Chondrocyte (in vitro differentiated cells): ENCODE results near the gene SLC29A3. TPM values are rescaled to one million over a fixed set of nuclear protein-coding genes. Genes with fewer than 3 reads are reported as not detected.

ENCODE experiments used
- DNase-seq: peaks from one replicate; pipeline ENCODE4 v3.0.0; 2021; ENCODE audit warnings: mixed read lengths, low spot score
- H3K27ac Mint-ChIP-seq: one replicate; pipeline ENCODE4 v1.8.0; 2021; ENCODE audit warnings: mild to moderate bottlenecking, moderate library complexity, mixed read lengths; ENCODE audit not compliant: unreplicated experiment
- H3K27me3 Mint-ChIP-seq: 2 replicates; pipeline ENCODE4 v1.8.0; 2021; ENCODE audit warnings: low read depth, mixed read lengths
- H3K36me3 Mint-ChIP-seq: 2 replicates; pipeline ENCODE4 v1.8.0; 2021; ENCODE audit warnings: low read depth, mixed read lengths
- H3K4me1 Mint-ChIP-seq: 2 replicates; pipeline ENCODE4 v1.8.0; 2021; ENCODE audit warnings: low read depth, mild to moderate bottlenecking, mixed read lengths
- H3K4me3 Mint-ChIP-seq: one replicate; pipeline ENCODE4 v1.8.0; 2021; ENCODE audit warnings: mild to moderate bottlenecking, moderate library complexity, mixed read lengths; ENCODE audit not compliant: unreplicated experiment
- H3K9me3 Mint-ChIP-seq: 2 replicates; pipeline ENCODE4 v1.8.0; 2021; ENCODE audit warnings: low read depth, mixed read lengths
- CTCF ChIP-seq: fragments of 200-600 bp; sonication (generic); IDR thresholded peaks from 2 replicates; pipeline ENCODE4 v1.5.0; 2021; ENCODE audit warnings: antibody characterized with exemption, mild to moderate bottlenecking, moderate library complexity
- total RNA-seq: library from RNA; stranded (reverse); gene quantifications from 3 replicates; pipeline ENCODE4 v1.2.1, GENCODE V29; 2021

SLC29A3 gene
- total RNA-seq, 1 donor from 2014 or later: 3.8 TPM

GRCh38 chr10:71360735-71361134, 41.7 kb downstream of the SLC29A3 start:
- Mint-ChIP-seq H3K4me3 (no peak overlapping the region), H3K36me3 (peaks cover 3% of the 10 kb centered on the region), H3K9me3 (no peaks in the 10 kb centered on the region), H3K27ac (no peak overlapping the region), H3K27me3 (no peaks in the 10 kb centered on the region), H3K4me1 (peaks cover 12% of the 10 kb centered on the region)
- no peak for DNase-seq
- TF ChIP-seq CTCF: no peak

- no peak for TF ChIP-seq CTCF
- DNase-seq: no peak
- Mint-ChIP-seq H3K4me1 (peaks cover 8% of the 10 kb centered on the region), H3K27ac (no peak overlapping the region), H3K27me3 (no peaks in the 10 kb centered on the region), H3K36me3 (peaks cover 3% of the 10 kb centered on the region), H3K9me3 (no peaks in the 10 kb centered on the region), H3K4me3 (no peak overlapping the region)
Observed at GRCh38 chr10:71361581-71361980, 42.5 kb downstream of the SLC29A3 start.

- no peak overlapping the region for H3K27ac Mint-ChIP-seq
Observed at GRCh38 chr10:71362141-71362540, 43.1 kb downstream of the SLC29A3 start.

GRCh38 chr10:71363936-71364335, 44.9 kb downstream of the SLC29A3 start:
- Mint-ChIP-seq H3K4me1 (peaks cover 8% of the 10 kb centered on the region), H3K27me3 (peaks cover 3% of the 10 kb centered on the region), H3K9me3 (no peaks in the 10 kb centered on the region), H3K36me3 (peaks cover 2% of the 10 kb centered on the region), H3K4me3 (no peak overlapping the region), H3K27ac (no peak overlapping the region)
- TF ChIP-seq CTCF: no peak
- no peak for DNase-seq

More at GRCh38 chr10:71362141-71362540, 43.1 kb downstream of the SLC29A3 start:
- no peak for TF ChIP-seq CTCF
- peaks cover 8% of the 10 kb centered on the region for H3K4me1 Mint-ChIP-seq
- peaks cover 3% of the 10 kb centered on the region for H3K36me3 Mint-ChIP-seq
- no peaks in the 10 kb centered on the region for H3K9me3 Mint-ChIP-seq
- DNase-seq: no peak
- no peaks in the 10 kb centered on the region for H3K27me3 Mint-ChIP-seq
- H3K4me3 Mint-ChIP-seq: no peak overlapping the region

- no peak overlapping the region for H3K27ac Mint-ChIP-seq
Observed at GRCh38 chr10:71365366-71365765, 46.3 kb downstream of the SLC29A3 start.

More at GRCh38 chr10:71365366-71365765, 46.3 kb downstream of the SLC29A3 start:
- Mint-ChIP-seq H3K27me3 (peaks cover 6% of the 10 kb centered on the region), H3K36me3 (no peaks in the 10 kb centered on the region), H3K4me3 (no peak overlapping the region), H3K9me3 (no peaks in the 10 kb centered on the region), H3K4me1 (peaks cover 8% of the 10 kb centered on the region)
- no peak for DNase-seq
- TF ChIP-seq CTCF: no peak
